ENCODE results near the gene VWA5B2. TPM values are rescaled to one million over a fixed set of nuclear protein-coding genes. Genes with fewer than 3 reads are reported as not detected.

The VWA5B2 gene
- total and polyA plus RNA-seq, 2 of the 13 experiments (the other 11 are each of a cell fraction or from before 2014, with no cell fraction given), result 0.03 to 0.04 TPM

DNA sequence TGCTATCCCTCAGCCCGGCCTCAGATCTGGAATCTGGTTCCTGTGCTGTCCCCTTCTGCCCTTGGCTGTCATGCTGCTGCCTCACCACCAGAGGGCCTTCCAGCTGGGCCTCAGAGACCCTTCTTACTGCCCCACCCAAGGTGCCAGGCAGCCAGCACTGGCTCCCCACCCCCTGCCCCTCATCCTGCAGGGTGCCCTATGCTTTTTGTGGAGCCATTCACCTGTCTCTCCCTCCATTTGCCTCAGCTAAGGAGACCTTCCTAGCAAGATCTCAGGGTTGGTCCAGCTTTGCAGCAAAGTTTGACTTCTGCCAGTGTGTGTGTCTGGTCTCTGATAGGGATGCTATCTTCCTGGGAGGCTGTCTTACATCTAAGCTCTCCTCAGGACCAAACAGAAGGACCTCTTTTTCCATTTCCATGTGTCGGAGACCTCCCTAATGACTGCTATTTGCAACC, 1.9 kb upstream of the VWA5B2 start (continued):
- TF ChIP-seq HDAC6 (IDR thresholded peaks at IDR 0.05; ENCODE audit: low read depth, low read length) (no peak), ARID4A (CRISPR knock-in tag; IDR thresholded peaks at IDR 0.05; ENCODE audit: borderline replicate concordance) (no peak), ZNF34 (CRISPR knock-in tag; IDR thresholded peaks at IDR 0.05; ENCODE audit: borderline replicate concordance) (no peak), ZFP36L2 (CRISPR knock-in tag; IDR thresholded peaks at IDR 0.05) (no peak), ZNF33B (CRISPR knock-in tag; IDR thresholded peaks at IDR 0.05) (no peak), ATF7 (IDR thresholded peaks at IDR 0.05) (no peak), ATF7 (CRISPR knock-in tag; IDR thresholded peaks at IDR 0.05) (no peak), ZNF784 (CRISPR knock-in tag; IDR thresholded peaks at IDR 0.05; ENCODE audit: borderline replicate concordance) (no peak), GMEB1 (CRISPR knock-in tag; IDR thresholded peaks at IDR 0.05; ENCODE audit: borderline replicate concordance) (no peak), ZNF503 (CRISPR knock-in tag; IDR thresholded peaks at IDR 0.05) (no peak), DR1 (CRISPR knock-in tag; IDR thresholded peaks at IDR 0.05) (no peak), ZNF687 (CRISPR knock-in tag; IDR thresholded peaks at IDR 0.05) (peak; percentile 21; the same call in 1 of the 2 replicates), ZNF616 (CRISPR knock-in tag; IDR thresholded peaks at IDR 0.05; ENCODE audit: low read depth) (no peak), RAD21 (CRISPR knock-in tag; IDR thresholded peaks at IDR 0.05) (peak; percentile 31; the same call in 1 of the 2 replicates)
- TF ChIP-seq, protein P1, sequence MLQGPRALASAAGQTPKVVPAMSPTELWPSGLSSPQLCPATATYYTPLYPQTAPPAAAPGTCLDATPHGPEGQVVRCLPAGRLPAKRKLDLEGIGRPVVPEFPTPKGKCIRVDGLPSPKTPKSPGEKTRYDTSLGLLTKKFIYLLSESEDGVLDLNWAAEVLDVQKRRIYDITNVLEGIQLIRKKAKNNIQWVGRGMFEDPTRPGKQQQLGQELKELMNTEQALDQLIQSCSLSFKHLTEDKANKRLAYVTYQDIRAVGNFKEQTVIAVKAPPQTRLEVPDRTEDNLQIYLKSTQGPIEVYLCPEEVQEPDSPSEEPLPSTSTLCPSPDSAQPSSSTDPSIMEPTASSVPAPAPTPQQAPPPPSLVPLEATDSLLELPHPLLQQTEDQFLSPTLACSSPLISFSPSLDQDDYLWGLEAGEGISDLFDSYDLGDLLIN (CRISPR knock-in tag; IDR thresholded peaks at IDR 0.05; ENCODE audit: borderline replicate concordance), result no peak

Measured in HepG2 (cell line).